ENCODE results near the gene USP21. TPM values are rescaled to one million over a fixed set of nuclear protein-coding genes. Genes with fewer than 3 reads are reported as not detected.

USP21 gene
- polyA plus RNA-seq, 1 donor (not counting 4 experiments of a cell fraction or from before 2014, with no cell fraction given): 9.5 TPM

DNA sequence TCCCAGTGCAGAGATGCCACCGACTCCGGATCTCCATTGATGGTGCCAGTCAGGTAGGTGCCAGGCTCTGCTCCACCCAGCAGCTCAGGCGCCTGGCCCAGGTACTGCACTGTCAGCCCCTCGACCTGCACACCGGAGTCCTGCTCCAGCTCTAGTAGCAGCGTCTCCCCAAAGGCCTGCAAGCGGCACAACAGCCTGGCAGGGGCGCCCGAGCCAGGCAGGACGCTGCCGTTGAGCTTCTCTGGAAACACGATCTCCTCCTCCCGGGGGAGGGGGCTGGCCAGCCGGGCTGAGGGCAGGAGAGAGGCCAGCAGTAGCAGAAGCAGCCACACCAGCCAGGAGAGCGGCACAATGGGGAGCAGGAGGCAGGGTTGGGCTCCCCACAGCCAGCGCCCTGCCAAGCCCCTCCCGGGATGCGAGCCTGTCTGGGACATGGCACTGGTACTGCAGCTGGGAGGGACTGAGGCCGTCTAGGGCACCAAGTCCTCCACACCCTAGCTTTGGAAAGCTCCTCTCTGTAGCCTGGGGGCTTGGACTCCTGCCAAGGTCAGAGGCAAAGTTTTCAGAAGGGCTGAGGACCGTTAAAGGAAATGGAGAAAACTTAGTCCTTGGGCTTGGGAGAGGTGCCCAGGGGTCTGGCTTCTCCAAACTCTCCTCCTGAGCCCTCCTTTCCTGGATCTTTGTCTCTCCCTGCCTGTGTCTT lies 39.0 kb downstream of the USP21 start:
- Histone ChIP-seq H3K9me3 (ENCODE audit: control insufficient read depth, low read depth, low read length) (no peaks in the 10 kb centered on the region), H3K4me3 (ENCODE audit: control insufficient read depth in 2 of 3, extremely low read depth in 1 of 3, insufficient read depth in 2 of 3, low read depth in 1 of 3, low read length in 3 of 3) (peak overlapping the region in 1 of 3 experiments; percentile 10), H3K9me1 (ENCODE audit: control insufficient read depth, extremely low read depth, insufficient read depth, low read length) (no peaks in the 10 kb centered on the region), H3K27me3 (ENCODE audit: control insufficient read depth, extremely low read depth, insufficient read depth, low read length) (no peaks in the 10 kb centered on the region), H3K4me2 (ENCODE audit: control insufficient read depth, extremely low read depth, insufficient read depth, low read depth, low read length) (peak overlapping the region; percentile 27), H3K4me1 (ENCODE audit: control insufficient read depth, extremely low read depth, insufficient read depth, low read length) (peaks cover 45% of the 10 kb centered on the region), H3K36me3 (ENCODE audit: control insufficient read depth in 2 of 2, extremely low read depth in 1 of 2, insufficient read depth in 2 of 2, low read length in 2 of 2) (peaks cover under 1% of the 10 kb centered on the region in 2 experiments), H3K79me2 (ENCODE audit: control insufficient read depth, insufficient read depth, low read length) (peaks cover 9% of the 10 kb centered on the region), H2AFZ (ENCODE audit: control insufficient read depth, low read length) (peak overlapping the region; percentile 46), H3K9ac (ENCODE audit: control insufficient read depth, extremely low read depth, insufficient read depth, low read length) (peak overlapping the region; percentile 0), H4K20me1 (ENCODE audit: control insufficient read depth, extremely low read depth, insufficient read depth, low read length) (no peaks in the 10 kb centered on the region), H3K27ac (ENCODE audit: control insufficient read depth, insufficient read depth, low read length) (peak overlapping the region; percentile 1)
- FAIRE-seq (no peak), DNase-seq (ENCODE audit: low read depth, low spot score) (no peak)
- dilution Hi-C loops (cut with MboI; ENCODE audit: extremely low pct_ligation_motif_present, low sequenced_read_pairs): no loop called here
- TF ChIP-seq CTCF (optimal IDR thresholded peaks at IDR 0.05 in 1 of 3, IDR thresholded peaks at IDR 0.05 in 1 of 3, conservative IDR thresholded peaks at IDR 0.05 in 1 of 3; ENCODE audit: extremely low read depth in 1 of 3, insufficient read depth in 2 of 3, low read length in 3 of 3) (peak in 2 of 3 experiments; percentile 6 to 12), EZH2 (IDR thresholded peaks at IDR 0.05; ENCODE audit: low read length) (no peak)

DNA sequence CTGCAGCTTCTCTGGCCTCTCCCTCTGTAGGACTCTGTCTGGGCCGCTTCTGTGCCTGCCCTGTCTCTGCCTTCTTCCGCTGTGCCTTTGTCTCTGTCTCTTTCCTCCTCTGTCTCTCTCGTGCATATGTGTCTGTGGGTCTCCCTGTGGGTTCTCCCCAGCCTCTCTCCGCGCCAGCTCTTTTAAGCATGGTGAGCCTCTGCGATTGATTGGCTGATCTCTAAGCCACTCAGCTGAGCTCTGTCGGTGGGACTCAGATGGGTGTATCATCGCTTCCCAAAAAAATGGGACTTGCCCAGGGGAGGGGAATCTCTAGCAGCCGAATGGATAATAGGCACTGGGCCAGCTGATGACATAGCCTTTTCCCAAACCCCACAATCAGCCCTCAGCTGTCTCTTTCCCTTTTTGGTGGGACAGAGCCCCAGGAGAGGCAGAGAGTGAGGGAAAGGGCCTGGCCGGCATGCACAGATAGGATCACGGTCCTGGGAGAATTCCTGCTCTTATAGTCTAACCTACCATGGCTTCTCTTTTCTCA lies 39.7 kb downstream of the USP21 start, which contains the start of gene ADAMTS4:
Gene ADAMTS4, minus strand, starts transcription at position 158 of the 535 bp plus-strand sequence. CDS start 427 bp downstream, outside the sequence.
- Histone ChIP-seq H3K27ac (ENCODE audit: control insufficient read depth, insufficient read depth, low read length) (peak within 1 kb of the TSS; percentile 92), H3K9ac (ENCODE audit: control insufficient read depth, extremely low read depth, insufficient read depth, low read length) (peak within 1 kb of the TSS; percentile 63)

More for the DNA sequence above, 39.7 kb downstream of the USP21 start, which contains the start of gene ADAMTS4:
- TF ChIP-seq EZH2 (IDR thresholded peaks at IDR 0.05; ENCODE audit: low read length) (no peak), CTCF (optimal IDR thresholded peaks at IDR 0.05 in 1 of 3, IDR thresholded peaks at IDR 0.05 in 1 of 3, conservative IDR thresholded peaks at IDR 0.05 in 1 of 3; ENCODE audit: extremely low read depth in 1 of 3, insufficient read depth in 2 of 3, low read length in 3 of 3) (no peak)
- Histone ChIP-seq H3K4me2 (ENCODE audit: control insufficient read depth, extremely low read depth, insufficient read depth, low read depth, low read length) (peak within 1 kb of the TSS; percentile 27), H3K9me3 (ENCODE audit: control insufficient read depth, low read depth, low read length) (no peaks in the 10 kb centered on the region), H3K36me3 (ENCODE audit: control insufficient read depth in 2 of 2, extremely low read depth in 1 of 2, insufficient read depth in 2 of 2, low read length in 2 of 2) (peaks cover 5 to 7% of the 10 kb centered on the region in 2 experiments), H4K20me1 (ENCODE audit: control insufficient read depth, extremely low read depth, insufficient read depth, low read length) (no peaks in the 10 kb centered on the region), H3K9me1 (ENCODE audit: control insufficient read depth, extremely low read depth, insufficient read depth, low read length) (no peaks in the 10 kb centered on the region), H3K27me3 (ENCODE audit: control insufficient read depth, extremely low read depth, insufficient read depth, low read length) (no peaks in the 10 kb centered on the region), H3K79me2 (ENCODE audit: control insufficient read depth, insufficient read depth, low read length) (peaks cover 15% of the 10 kb centered on the region), H3K4me3 (ENCODE audit: control insufficient read depth in 2 of 3, extremely low read depth in 1 of 3, insufficient read depth in 2 of 3, low read depth in 1 of 3, low read length in 3 of 3) (peak within 1 kb of the TSS in 1 of 3 experiments; percentile 10), H3K4me1 (ENCODE audit: control insufficient read depth, extremely low read depth, insufficient read depth, low read length) (peaks cover 47% of the 10 kb centered on the region), H2AFZ (ENCODE audit: control insufficient read depth, low read length) (peak within 1 kb of the TSS; percentile 50)
- FAIRE-seq (peak; percentile 49), DNase-seq (ENCODE audit: low read depth, low spot score) (no peak)
- dilution Hi-C loops (cut with MboI; ENCODE audit: extremely low pct_ligation_motif_present, low sequenced_read_pairs): no loop called here
